NB4 (cell line): ENCODE measurements around the gene MRPL48.

Experiments
- DNase-seq: peaks from one replicate; pipeline ENCODE4 v3.0.0; 2010; ENCODE audit warnings: low read depth
- H3K4me3 ChIP-seq: one replicate; pipeline ENCODE4 v1.5.1; 2011; ENCODE audit warnings: mild to moderate bottlenecking, low read depth, low read length, moderate library complexity
- CTCF ChIP-seq: IDR thresholded peaks from one replicate; pipeline ENCODE4 v1.5.1; 2012; ENCODE audit warnings: low read depth, low read length
- MAX ChIP-seq: IDR thresholded peaks from 2 replicates; pipeline ENCODE4 v1.6.1; 2011; ENCODE audit warnings: low read depth, low read length
- MYC ChIP-seq: IDR thresholded peaks from 2 replicates; pipeline ENCODE4 v1.6.1; 2011; ENCODE audit warnings: low read depth, low read length
- POLR2A ChIP-seq: IDR thresholded peaks from 2 replicates; pipeline ENCODE4 v1.6.1; 2011; ENCODE audit warnings: mild to moderate bottlenecking; ENCODE audit not compliant: insufficient read length; ENCODE audit errors: extremely low read depth

Gene MRPL48

DNA sequence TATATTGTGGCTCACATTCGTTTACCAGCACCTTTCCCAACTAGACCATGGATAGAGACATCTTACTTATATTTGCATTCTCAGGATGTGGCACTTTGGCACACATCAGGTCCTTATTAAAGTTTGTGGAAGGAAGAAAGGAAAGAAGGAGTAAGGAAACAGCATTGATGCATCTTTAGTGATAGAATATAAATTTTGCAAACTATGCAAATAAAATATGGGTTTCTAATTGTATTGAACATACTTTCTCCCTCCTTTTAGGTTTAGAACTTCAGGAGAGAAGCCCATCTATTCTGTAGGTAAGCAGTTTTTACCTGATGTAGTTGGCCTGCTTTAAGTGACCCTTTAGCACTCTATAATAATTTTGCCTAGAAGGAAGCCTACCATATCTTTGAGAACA lies 20.4 kb downstream of the MRPL48 start:
- no peak overlapping the region for H3K4me3 ChIP-seq
- no peak for DNase-seq
- TF ChIP-seq MYC = no peak
- TF ChIP-seq POLR2A = no peak
- TF ChIP-seq CTCF = no peak
- no peak for TF ChIP-seq MAX

GRCh38 chr11:73810637-73811036 lies 23.0 kb downstream of the MRPL48 start:
- no peak for DNase-seq
- no peak for TF ChIP-seq POLR2A
- no peak for TF ChIP-seq MAX
- TF ChIP-seq MYC = no peak
- TF ChIP-seq CTCF = no peak
- no peak overlapping the region for H3K4me3 ChIP-seq

DNA sequence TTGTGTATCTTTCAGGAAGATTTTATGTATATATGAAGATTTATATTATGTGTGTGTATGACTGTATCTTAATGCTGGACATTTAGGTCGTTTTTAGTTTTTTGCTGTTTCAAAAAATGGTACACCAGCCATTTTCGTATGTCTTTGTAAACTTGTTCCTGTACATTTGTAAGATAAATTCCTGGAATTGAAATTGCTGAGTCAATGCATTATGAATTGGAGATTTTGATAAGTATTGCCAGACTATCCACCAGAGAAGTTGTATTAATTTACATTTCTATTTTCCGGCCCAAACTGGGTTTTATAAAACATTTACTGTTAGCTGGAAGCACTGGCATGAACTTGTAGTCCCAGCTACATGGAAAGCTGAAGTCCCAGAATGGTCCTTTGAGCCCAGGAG lies 24.6 kb downstream of the MRPL48 start:
- DNase-seq = no peak
- no peak overlapping the region for H3K4me3 ChIP-seq
- TF ChIP-seq MAX (no peak), POLR2A (no peak), MYC (no peak), CTCF (no peak)

GRCh38 chr11:73814812-73815211 lies 27.1 kb downstream of the MRPL48 start:
- TF ChIP-seq MYC (no peak), MAX (no peak), CTCF (no peak), POLR2A (no peak)
- DNase-seq = no peak
- H3K4me3 ChIP-seq = no peak overlapping the region

DNA sequence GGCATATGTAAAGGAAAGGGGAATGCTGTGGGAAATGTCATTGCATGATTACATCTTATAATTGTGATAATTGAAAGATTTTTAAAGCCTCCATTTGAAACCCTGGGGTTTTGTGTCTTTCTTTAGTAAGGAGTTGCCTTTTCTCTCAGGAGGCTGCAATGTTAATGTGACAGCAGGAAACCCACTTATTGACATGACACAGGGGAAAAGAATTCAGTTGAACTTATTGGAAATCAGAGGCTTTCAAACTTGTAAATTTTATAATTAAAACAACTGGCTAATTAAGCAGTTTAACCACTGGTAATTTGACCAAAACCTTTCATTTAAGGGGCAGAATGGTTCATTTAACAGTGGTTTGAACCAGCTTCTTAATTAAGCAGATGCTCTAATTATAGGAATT lies 31.2 kb downstream of the MRPL48 start:
- no peak overlapping the region for H3K4me3 ChIP-seq
- TF ChIP-seq MAX (no peak), CTCF (no peak), POLR2A (no peak), MYC (no peak)
- no peak for DNase-seq

DNA sequence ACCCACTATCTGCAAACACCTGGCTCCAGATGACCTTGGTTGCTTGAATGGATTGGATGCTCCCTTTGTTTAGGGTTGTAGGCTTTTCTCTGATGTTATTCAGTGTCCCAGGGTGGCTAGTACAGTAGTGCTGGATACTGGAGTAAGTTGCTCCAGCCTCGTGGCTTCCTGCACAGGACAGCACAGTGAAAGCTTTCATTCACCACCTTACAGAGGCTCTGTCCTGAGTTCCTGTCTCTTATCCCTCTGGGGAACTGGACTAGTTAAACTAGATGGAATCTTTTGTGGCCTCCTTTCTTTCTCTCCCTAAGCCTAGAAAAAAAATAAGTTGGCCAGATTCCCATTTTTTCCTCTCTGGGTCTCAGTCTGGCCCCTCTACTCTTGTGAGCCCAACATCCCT lies 42.6 kb downstream of the MRPL48 start:
- TF ChIP-seq POLR2A (no peak), CTCF (no peak), MAX (no peak), MYC (no peak)
- H3K4me3 ChIP-seq = no peak overlapping the region
- DNase-seq = no peak
